ENCODE data around the gene BTBD19. TPM values are rescaled to one million over a fixed set of nuclear protein-coding genes. Genes with fewer than 3 reads are reported as not detected.

Gene BTBD19
- polyA plus RNA-seq, 1 experiment, result 7.3 TPM

GRCh38 chr1:44805311-44806024 is 2.9 kb upstream of the BTBD19 start:
- DNase-seq (ENCODE audit: low read depth, low spot score), result no peak
- ChIA-PET CTCF (no interaction called here), POLR2A (interaction anchor here (0.7 kb wide), 1 partner anchor 14 kb away, joined by 3 read pairs; no protein-coding TSS in a partner anchor)
- Histone ChIP-seq H3K27ac (ENCODE audit: low read depth, low read length) (peak overlapping the region; percentile 57), H3K27me3 (ENCODE audit: control insufficient read depth, insufficient read depth, low read length) (no peaks in the 10 kb centered on the region), H3K9me3 (ENCODE audit: control insufficient read depth, insufficient read depth, low read length) (no peaks in the 10 kb centered on the region; the same call in 1 of the 2 replicates), H3K4me3 (ENCODE audit: low read depth, low read length) (no peak overlapping the region)
- no peak for TF ChIP-seq CTCF (IDR thresholded peaks at IDR 0.05; ENCODE audit: low read depth, low read length)

GRCh38 chr1:44806025-44806703 is 2.2 kb upstream of the BTBD19 start:
- ChIA-PET POLR2A (interaction anchor here (0.7 to 4.1 kb wide), 2 partner anchors 13 kb away, joined by 3 to 103 read pairs; no protein-coding TSS in a partner anchor), CTCF (interaction anchor here (1.3 kb wide), 1 partner anchor 13 kb away, joined by 4 read pairs; no protein-coding TSS in a partner anchor)
- TF ChIP-seq CTCF (IDR thresholded peaks at IDR 0.05; ENCODE audit: low read depth, low read length), result no peak
- no peak overlapping the region for H3K4me3 ChIP-seq (ENCODE audit: low read depth, low read length)
- H3K9me3 ChIP-seq (ENCODE audit: control insufficient read depth, insufficient read depth, low read length), result no peaks in the 10 kb centered on the region; the same call in 1 of the 2 replicates
- no peaks in the 10 kb centered on the region for H3K27me3 ChIP-seq (ENCODE audit: control insufficient read depth, insufficient read depth, low read length)
- DNase-seq (ENCODE audit: low read depth, low spot score), result no peak
- peak overlapping the region; percentile 100 for H3K27ac ChIP-seq (ENCODE audit: low read depth, low read length)

- peak within 1 kb of the TSS; percentile 63 for H3K4me3 ChIP-seq (ENCODE audit: low read depth, low read length)
- ChIA-PET CTCF (interaction anchor here (1.3 kb wide), 1 partner anchor 13 kb away, joined by 4 read pairs; no protein-coding TSS in a partner anchor), POLR2A (interaction anchor here (0.6 to 4.1 kb wide), 3 partner anchors 13 to 699 kb away, joined by 3 to 103 read pairs (median 7); no protein-coding TSS in a partner anchor)
- H3K9me3 ChIP-seq (ENCODE audit: control insufficient read depth, insufficient read depth, low read length), result no peaks in the 10 kb centered on the region; the same call in 1 of the 2 replicates
- no peaks in the 10 kb centered on the region for H3K27me3 ChIP-seq (ENCODE audit: control insufficient read depth, insufficient read depth, low read length)
- DNase-seq (ENCODE audit: low read depth, low spot score), result no peak
- TF ChIP-seq CTCF (IDR thresholded peaks at IDR 0.05; ENCODE audit: low read depth, low read length), result no peak
- peak within 1 kb of the TSS; percentile 100 for H3K27ac ChIP-seq (ENCODE audit: low read depth, low read length)
Measured at GRCh38 chr1:44806704-44807363, 1.5 kb upstream of the BTBD19 start, which contains the start of gene DYNLT4. Gene DYNLT4, minus strand, starts transcription at chr1:44807351. Its CDS starts 683 bp downstream, at chr1:44806668.

GRCh38 chr1:44807364-44808062 is 810 bp upstream of the BTBD19 start:
- Histone ChIP-seq H3K9me3 (ENCODE audit: control insufficient read depth, insufficient read depth, low read length) (no peaks in the 10 kb centered on the region; the same call in 1 of the 2 replicates), H3K4me3 (ENCODE audit: low read depth, low read length) (peak overlapping the region; percentile 63), H3K27me3 (ENCODE audit: control insufficient read depth, insufficient read depth, low read length) (no peaks in the 10 kb centered on the region), H3K27ac (ENCODE audit: low read depth, low read length) (peak overlapping the region; percentile 100)
- ChIA-PET POLR2A (interaction anchor here (0.6 to 4.1 kb wide), 11 partner anchors 7 to 1961 kb away, joined by 3 to 103 read pairs (median 3); partner anchors contain the start of genes HECTD3, PLK3, PRDX1 and PTCH2), CTCF (interaction anchor here (1.2 to 1.6 kb wide), 4 partner anchors 9 to 76 kb away, joined by 4 to 8 read pairs (median 4); partner anchors contain the start of gene RNU5D-1)
- TF ChIP-seq CTCF (IDR thresholded peaks at IDR 0.05; ENCODE audit: low read depth, low read length), result no peak
- peak; percentile 98 for DNase-seq (ENCODE audit: low read depth, low spot score)
